HEK293 (cell line): ENCODE results near the gene USP2.

Experiments
- MYNN ChIP-seq: fragments of 450-650 bp; formaldehyde crosslinking; IDR thresholded peaks from 2 replicates; pipeline ENCODE4 v1.5.1; 2016; ENCODE audit warnings: missing biosample characterization, missing genetic modification characterization, borderline replicate concordance
- REST ChIP-seq: fragments of 450-650 bp; formaldehyde crosslinking; IDR thresholded peaks from 2 replicates; pipeline ENCODE4 v1.5.1; 2016; ENCODE audit warnings: missing biosample characterization, missing genetic modification characterization
- ZBTB11 ChIP-seq: fragments of 450-650 bp; formaldehyde crosslinking; conservative IDR thresholded peaks from 2 replicates; pipeline ENCODE4 v1.5.1; 2016; ENCODE audit warnings: low read depth, missing biosample characterization, missing genetic modification characterization
- ZBTB7A ChIP-seq: fragments of 450-650 bp; formaldehyde crosslinking; IDR thresholded peaks from 2 replicates; pipeline ENCODE4 v1.5.1; 2016; ENCODE audit warnings: low read depth, missing biosample characterization, missing genetic modification characterization
- ZNF10 ChIP-seq: fragments of 450-650 bp; formaldehyde crosslinking; IDR thresholded peaks from 2 replicates; pipeline ENCODE4 v1.5.1; 2017; ENCODE audit warnings: missing biosample characterization, missing genetic modification characterization
- ZNF121 ChIP-seq: fragments of 450-650 bp; formaldehyde crosslinking; IDR thresholded peaks from 2 replicates; pipeline ENCODE4 v1.5.1; 2016; ENCODE audit warnings: missing biosample characterization, missing genetic modification characterization
- ZNF184 ChIP-seq: fragments of 450-650 bp; IDR thresholded peaks from 2 replicates; pipeline ENCODE4 v1.5.1; 2018; ENCODE audit warnings: missing biosample characterization, mild to moderate bottlenecking, missing genetic modification characterization
- ZNF274 ChIP-seq, 2 experiments: fragments of 200-500 bp in 1 of 2; fragments of 450-650 bp in 1 of 2; sonication (Bioruptor generic) in 1 of 2; formaldehyde crosslinking in 1 of 2; IDR thresholded peaks; 2 replicates each; pipeline versions ENCODE4 v1.5.1 to v1.6.1; 2014 to 2016; ENCODE audit warnings: borderline replicate concordance in 1 of 2, inconsistent platforms in 1 of 2, low read length in 1 of 2, missing biosample characterization in 1 of 2, missing genetic modification characterization in 1 of 2
- ZNF302 ChIP-seq: fragments of 450-650 bp; formaldehyde crosslinking; IDR thresholded peaks from 2 replicates; pipeline ENCODE4 v1.5.1; 2016; ENCODE audit warnings: missing biosample characterization, missing genetic modification characterization, low read depth
- ZNF324 ChIP-seq: fragments of 450-650 bp; formaldehyde crosslinking; IDR thresholded peaks from 2 replicates; pipeline ENCODE4 v1.5.1; 2016; ENCODE audit warnings: missing biosample characterization, missing genetic modification characterization
- ZNF747 ChIP-seq: fragments of 450-650 bp; formaldehyde crosslinking; IDR thresholded peaks from 2 replicates; pipeline ENCODE4 v1.5.1; 2016; ENCODE audit warnings: missing biosample characterization, missing genetic modification characterization
- TF ChIP-seq, protein P1 (sequence below): fragments of 450-650 bp; formaldehyde crosslinking; IDR thresholded peaks from 2 replicates; pipeline ENCODE4 v1.5.1; 2016; ENCODE audit warnings: missing biosample characterization, missing genetic modification characterization
- TF ChIP-seq, protein P2 (sequence below): fragments of 450-650 bp; IDR thresholded peaks from 2 replicates; pipeline ENCODE4 v1.5.1; 2018; ENCODE audit warnings: missing biosample characterization, missing genetic modification characterization

DNA sequence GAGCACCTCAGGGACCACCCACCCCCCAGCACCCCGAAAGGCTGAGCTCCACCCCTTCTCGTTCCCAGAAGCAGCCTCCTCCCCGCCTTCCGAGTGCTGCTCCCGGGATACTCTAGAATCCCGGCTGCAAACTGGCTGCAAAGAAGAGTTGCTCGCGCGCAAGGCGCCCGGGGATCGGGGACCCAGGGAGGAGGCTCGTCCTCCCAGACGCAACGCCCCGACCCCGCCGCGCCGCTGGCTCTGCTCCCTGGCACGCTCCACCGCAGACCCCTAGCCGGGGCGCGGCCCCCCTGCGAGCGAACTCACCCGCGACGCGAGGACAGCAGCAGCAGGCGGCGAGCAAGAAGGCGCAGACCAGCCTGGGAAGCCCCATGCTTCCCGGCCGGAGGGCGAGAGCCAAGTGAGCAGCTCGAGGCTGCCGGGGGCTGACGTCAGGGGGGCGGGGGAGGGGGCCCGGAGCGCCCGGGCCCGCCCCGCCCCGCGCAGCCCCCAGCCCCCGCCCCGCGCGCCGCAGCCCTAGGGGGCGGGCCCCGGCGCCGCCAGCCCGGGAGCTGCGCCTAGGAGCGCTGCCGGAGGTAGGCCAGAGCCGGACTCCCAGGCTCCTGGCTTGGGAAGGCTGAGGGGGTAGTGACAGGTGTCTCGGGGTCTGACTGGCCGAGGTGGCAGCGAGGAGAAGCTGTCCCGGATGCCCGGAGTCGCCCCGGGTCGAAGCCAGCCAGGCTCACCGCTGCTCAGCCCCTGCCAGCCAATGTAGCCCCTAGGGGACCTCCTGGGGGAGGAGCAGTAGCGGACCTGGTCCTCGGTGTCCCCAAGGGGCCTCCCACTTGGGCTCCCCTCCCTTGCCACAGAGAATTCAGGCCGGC lies 64.5 kb downstream of the USP2 start, which contains the start of gene MCAM:
- TF ChIP-seq ZBTB7A (tag by site-specific recombination) (no peak), ZNF121 (tag by site-specific recombination) (no peak), ZNF10 (no peak), ZNF324 (tag by site-specific recombination) (no peak), REST (tag by site-specific recombination) (no peak), ZNF747 (tag by site-specific recombination) (no peak), ZNF302 (tag by site-specific recombination) (no peak), ZNF184 (tag by site-specific recombination) (no peak), ZBTB11 (tag by site-specific recombination) (no peak; the same call in none of the 2 replicates), MYNN (tag by site-specific recombination) (no peak), ZNF274 (IDR thresholded peaks at IDR 0.05; ENCODE audit: low read length) (no peak), ZNF274 (tag by site-specific recombination; IDR thresholded peaks at IDR 0.05; ENCODE audit: borderline replicate concordance) (no peak)
- TF ChIP-seq, protein P1, sequence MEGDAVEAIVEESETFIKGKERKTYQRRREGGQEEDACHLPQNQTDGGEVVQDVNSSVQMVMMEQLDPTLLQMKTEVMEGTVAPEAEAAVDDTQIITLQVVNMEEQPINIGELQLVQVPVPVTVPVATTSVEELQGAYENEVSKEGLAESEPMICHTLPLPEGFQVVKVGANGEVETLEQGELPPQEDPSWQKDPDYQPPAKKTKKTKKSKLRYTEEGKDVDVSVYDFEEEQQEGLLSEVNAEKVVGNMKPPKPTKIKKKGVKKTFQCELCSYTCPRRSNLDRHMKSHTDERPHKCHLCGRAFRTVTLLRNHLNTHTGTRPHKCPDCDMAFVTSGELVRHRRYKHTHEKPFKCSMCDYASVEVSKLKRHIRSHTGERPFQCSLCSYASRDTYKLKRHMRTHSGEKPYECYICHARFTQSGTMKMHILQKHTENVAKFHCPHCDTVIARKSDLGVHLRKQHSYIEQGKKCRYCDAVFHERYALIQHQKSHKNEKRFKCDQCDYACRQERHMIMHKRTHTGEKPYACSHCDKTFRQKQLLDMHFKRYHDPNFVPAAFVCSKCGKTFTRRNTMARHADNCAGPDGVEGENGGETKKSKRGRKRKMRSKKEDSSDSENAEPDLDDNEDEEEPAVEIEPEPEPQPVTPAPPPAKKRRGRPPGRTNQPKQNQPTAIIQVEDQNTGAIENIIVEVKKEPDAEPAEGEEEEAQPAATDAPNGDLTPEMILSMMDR (tag by site-specific recombination), result no peak
- TF ChIP-seq, protein P2, sequence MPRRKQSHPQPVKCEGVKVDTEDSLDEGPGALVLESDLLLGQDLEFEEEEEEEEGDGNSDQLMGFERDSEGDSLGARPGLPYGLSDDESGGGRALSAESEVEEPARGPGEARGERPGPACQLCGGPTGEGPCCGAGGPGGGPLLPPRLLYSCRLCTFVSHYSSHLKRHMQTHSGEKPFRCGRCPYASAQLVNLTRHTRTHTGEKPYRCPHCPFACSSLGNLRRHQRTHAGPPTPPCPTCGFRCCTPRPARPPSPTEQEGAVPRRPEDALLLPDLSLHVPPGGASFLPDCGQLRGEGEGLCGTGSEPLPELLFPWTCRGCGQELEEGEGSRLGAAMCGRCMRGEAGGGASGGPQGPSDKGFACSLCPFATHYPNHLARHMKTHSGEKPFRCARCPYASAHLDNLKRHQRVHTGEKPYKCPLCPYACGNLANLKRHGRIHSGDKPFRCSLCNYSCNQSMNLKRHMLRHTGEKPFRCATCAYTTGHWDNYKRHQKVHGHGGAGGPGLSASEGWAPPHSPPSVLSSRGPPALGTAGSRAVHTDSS (tag by site-specific recombination), result no peak
